Endothelial cell of umbilical vein (primary cell): Measurements from ENCODE around the gene CD276. TPM values are rescaled to one million over a fixed set of nuclear protein-coding genes. Genes with fewer than 3 reads are reported as not detected.

Experiments used
- BruUV-seq: library from RNA; stranded (reverse); fragments of 400-500 nt; replicated peaks from 2 replicates; lab custom pipeline; 2021; lab: Mats Ljungman, UMichigan
- CTCF ChIA-PET: fragments of 300-600, 350-600 bp; sonication (Branson Sonifier 250); formaldehyde crosslinking; loops from one replicate; lab custom pipeline; 2021; ENCODE audit warnings: antibody characterized with exemption, inconsistent platforms; lab: Charles Lee
- POLR2A ChIA-PET: fragments of 300-600, 350-600 bp; sonication (Branson Sonifier 250); formaldehyde crosslinking; loops from one replicate; lab custom pipeline; 2021; ENCODE audit warnings: antibody characterized with exemption, inconsistent platforms; lab: Charles Lee
- DNase-seq: peaks from one replicate; pipeline ENCODE4 v3.0.0-alpha.2; 2011; ENCODE audit warnings: low read depth, low spot score
- FAIRE-seq: peaks from 2 replicates; lab custom pipeline; 2011; peaks lifted over from hg19 to GRCh38; lab: Jason Lieb, UNC
- H2AFZ ChIP-seq: 2 replicates; pipeline ENCODE4 v1.6.0; 2012; ENCODE audit warnings: low read depth, low read length, control low read depth, inconsistent platforms
- H3K27ac ChIP-seq: 2 replicates; pipeline ENCODE4 v1.5.1; 2011; ENCODE audit warnings: low read depth, mild to moderate bottlenecking, control low read depth, low read length, moderate library complexity; ENCODE audit not compliant: insufficient read depth
- H3K27me3 ChIP-seq, 2 experiments: 2 replicates each; pipeline versions ENCODE4 v1.6.0 to v1.6.1; 2011; ENCODE audit warnings: low read length in 2 of 2, mixed read lengths in 1 of 2; ENCODE audit not compliant: control insufficient read depth in 2 of 2, insufficient read depth in 2 of 2
- H3K36me3 ChIP-seq, 2 experiments: 2 replicates in 1 of 2; 3 replicates in 1 of 2; pipeline ENCODE4 v1.5.1; 2011; ENCODE audit warnings: low read length in 2 of 2, mild to moderate bottlenecking in 1 of 2, moderate library complexity in 1 of 2; ENCODE audit not compliant: control insufficient read depth in 2 of 2, insufficient read depth in 2 of 2; ENCODE audit errors: extremely low read depth in 1 of 2
- H3K4me1 ChIP-seq: 3 replicates; pipeline ENCODE4 v1.5.1; 2011; ENCODE audit warnings: mild to moderate bottlenecking, low read length; ENCODE audit not compliant: control insufficient read depth, insufficient read depth; ENCODE audit errors: extremely low read depth
- H3K4me2 ChIP-seq: 2 replicates; pipeline ENCODE4 v1.6.1; 2011; ENCODE audit warnings: low read length, control low read depth, mixed read lengths; ENCODE audit not compliant: insufficient read depth
- H3K4me3 ChIP-seq, 3 experiments: fragments of 200-600 bp in 1 of 3; sonication (generic), shearing (Covaris generic) in 1 of 3; replicated peaks in 1 of 3; 2 replicates each; pipeline ENCODE4 v1.5.1; 2011 to 2016; ENCODE audit warnings: control low read depth in 3 of 3, low read length in 3 of 3, mild to moderate bottlenecking in 2 of 3, inconsistent platforms in 1 of 3, low read depth in 1 of 3, moderate library complexity in 1 of 3; ENCODE audit not compliant: insufficient read depth in 1 of 3
- H3K79me2 ChIP-seq: 2 replicates; pipeline ENCODE4 v1.6.0; 2012; ENCODE audit warnings: low read length, inconsistent platforms; ENCODE audit not compliant: control insufficient read depth, insufficient read depth
- H3K9ac ChIP-seq: replicated peaks from 2 replicates; pipeline ENCODE3; 2011; ENCODE audit warnings: low read length, control low read depth; ENCODE audit not compliant: insufficient read depth; ENCODE audit errors: extremely low read depth
- H3K9me1 ChIP-seq: replicated peaks from 3 replicates; pipeline ENCODE4 v1.6.0; 2011; ENCODE audit warnings: mild to moderate bottlenecking, low read length; ENCODE audit not compliant: control insufficient read depth, insufficient read depth; ENCODE audit errors: extremely low read depth
- H3K9me3 ChIP-seq: replicated peaks from 2 replicates; pipeline ENCODE4 v1.5.1; 2012; ENCODE audit warnings: low read length, inconsistent platforms; ENCODE audit not compliant: control insufficient read depth, insufficient read depth
- H4K20me1 ChIP-seq: replicated peaks from 2 replicates; pipeline ENCODE3; 2011; ENCODE audit warnings: mild to moderate bottlenecking, low read length; ENCODE audit not compliant: control insufficient read depth, insufficient read depth; ENCODE audit errors: extremely low read depth
- EZH2 ChIP-seq: IDR thresholded peaks from 2 replicates; pipeline ENCODE4 v1.6.1; 2012; ENCODE audit warnings: borderline replicate concordance, low read depth, mild to moderate bottlenecking, moderate library complexity, low read length, inconsistent platforms; ENCODE audit not compliant: severe bottlenecking
- FOS ChIP-seq: IDR thresholded peaks from 2 replicates; pipeline ENCODE4 v1.6.1; 2011; ENCODE audit warnings: mild to moderate bottlenecking, low read length, moderate library complexity, borderline replicate concordance; ENCODE audit not compliant: insufficient read depth
- GATA2 ChIP-seq: IDR thresholded peaks from 2 replicates; pipeline ENCODE4 v1.7.0; 2011; ENCODE audit warnings: low read depth, mild to moderate bottlenecking, moderate library complexity, mixed read lengths, low read length; ENCODE audit not compliant: insufficient read length, insufficient read depth
- JUN ChIP-seq: IDR thresholded peaks from 2 replicates; pipeline ENCODE4 v1.6.1; 2011; ENCODE audit warnings: borderline replicate concordance, low read depth; ENCODE audit not compliant: insufficient read length, insufficient read depth
- MYC ChIP-seq: IDR thresholded peaks from one replicate; pipeline ENCODE4 v1.6.1; 2011; ENCODE audit warnings: mild to moderate bottlenecking, low read depth, low read length
- POLR2A ChIP-seq: IDR thresholded peaks from 2 replicates; pipeline ENCODE4 v1.6.1; 2012; ENCODE audit warnings: low read depth, mild to moderate bottlenecking, control low read depth, low read length
- POLR2AphosphoS5 ChIP-seq: IDR thresholded peaks from 2 replicates; pipeline ENCODE4 v1.6.1; 2012; ENCODE audit warnings: low read depth, mild to moderate bottlenecking, control low read depth, low read length, moderate library complexity; ENCODE audit not compliant: insufficient read depth
- dilution Hi-C: fragments of 300-500 bp; cut with MboI; formaldehyde crosslinking; loops from one replicate; pipeline ENCODE4 v1.15.0; 2019; ENCODE audit warnings: low sequenced_read_pairs; ENCODE audit not compliant: extremely low pct_ligation_motif_present
- intact Hi-C: fragments of 100-400 bp; cut with micrococcal nuclease; formaldehyde crosslinking; loops from one replicate; pipeline ENCODE4 v1.10.0; 2022
- polyA plus RNA-seq, 4 experiments: library from polyadenylated mRNA; depleted of rRNA in 3 of 4; stranded (reverse) in 3 of 4; unstranded in 1 of 4; fragments of >200 nt; gene quantifications; 2 replicates each; pipeline versions ENCODE4 v1.2.1 to v1.2.3, GENCODE V29; 2011 to 2012; ENCODE audit warnings: missing spikeins in 1 of 4
- total RNA-seq: library from RNA; stranded (reverse); gene quantifications from 2 replicates; pipeline ENCODE4 v1.2.3, GENCODE V29; 2021
- TF ChIP-seq, protein P1 (sequence below), 2 donors: IDR thresholded peaks; 1 replicate in 1 of 2; 2 replicates in 1 of 2; pipeline ENCODE4 v1.5.1; 2011; ENCODE audit warnings: low read length in 2 of 2, mild to moderate bottlenecking in 2 of 2, moderate library complexity in 2 of 2, control low read depth in 1 of 2, inconsistent platforms in 1 of 2, low read depth in 1 of 2; ENCODE audit not compliant: insufficient read depth in 1 of 2; ENCODE audit errors: extremely low read depth in 1 of 2
- TF ChIP-seq, protein P2 (sequence below): IDR thresholded peaks from 2 replicates; pipeline ENCODE4 v1.6.1; 2011; ENCODE audit not compliant: insufficient read depth, insufficient read length

CD276 gene
- total and polyA plus RNA-seq, 2 donors (not counting 3 experiments of a cell fraction or from before 2014, with no cell fraction given) = 73.6 to 85.7 TPM

DNA sequence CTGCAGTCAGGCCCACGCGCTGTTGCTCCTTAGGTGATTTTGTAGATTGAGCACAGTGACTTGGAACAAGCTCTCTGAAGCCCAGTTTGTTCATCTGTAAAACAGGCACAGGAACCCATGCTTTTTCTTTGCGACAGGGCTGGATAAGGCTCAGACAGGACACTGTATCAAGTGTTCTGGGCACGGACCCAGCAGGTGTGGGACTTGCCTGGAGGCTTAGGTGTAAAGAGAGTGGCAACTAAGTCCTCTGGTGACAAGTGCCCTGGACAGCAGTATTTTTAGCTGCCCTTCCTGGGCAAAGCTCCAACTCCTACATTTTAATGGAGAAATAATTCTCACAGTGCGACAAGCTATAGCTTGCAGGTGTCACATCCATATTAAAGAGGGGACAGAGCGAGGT is 32.2 kb downstream of the CD276 start:
- H4K20me1 ChIP-seq = no peaks in the 10 kb centered on the region
- no peak overlapping the region for H3K4me3 ChIP-seq
- no peak overlapping the region for H3K4me2 ChIP-seq
- H3K9me3 ChIP-seq = no peaks in the 10 kb centered on the region
- peaks cover under 1% of the 10 kb centered on the region for H3K4me1 ChIP-seq
- peaks cover 0 to 4% of the 10 kb centered on the region in 2 experiments for H3K36me3 ChIP-seq
- DNase-seq (no peak), FAIRE-seq (no peak)
- H3K9me1 ChIP-seq = no peaks in the 10 kb centered on the region
- intact Hi-C loops = no loop called here
- no peak overlapping the region for H3K27ac ChIP-seq
- BruUV-seq = no TSS peak
- no peaks in the 10 kb centered on the region for H3K79me2 ChIP-seq
- TF ChIP-seq, protein P1, sequence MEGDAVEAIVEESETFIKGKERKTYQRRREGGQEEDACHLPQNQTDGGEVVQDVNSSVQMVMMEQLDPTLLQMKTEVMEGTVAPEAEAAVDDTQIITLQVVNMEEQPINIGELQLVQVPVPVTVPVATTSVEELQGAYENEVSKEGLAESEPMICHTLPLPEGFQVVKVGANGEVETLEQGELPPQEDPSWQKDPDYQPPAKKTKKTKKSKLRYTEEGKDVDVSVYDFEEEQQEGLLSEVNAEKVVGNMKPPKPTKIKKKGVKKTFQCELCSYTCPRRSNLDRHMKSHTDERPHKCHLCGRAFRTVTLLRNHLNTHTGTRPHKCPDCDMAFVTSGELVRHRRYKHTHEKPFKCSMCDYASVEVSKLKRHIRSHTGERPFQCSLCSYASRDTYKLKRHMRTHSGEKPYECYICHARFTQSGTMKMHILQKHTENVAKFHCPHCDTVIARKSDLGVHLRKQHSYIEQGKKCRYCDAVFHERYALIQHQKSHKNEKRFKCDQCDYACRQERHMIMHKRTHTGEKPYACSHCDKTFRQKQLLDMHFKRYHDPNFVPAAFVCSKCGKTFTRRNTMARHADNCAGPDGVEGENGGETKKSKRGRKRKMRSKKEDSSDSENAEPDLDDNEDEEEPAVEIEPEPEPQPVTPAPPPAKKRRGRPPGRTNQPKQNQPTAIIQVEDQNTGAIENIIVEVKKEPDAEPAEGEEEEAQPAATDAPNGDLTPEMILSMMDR (IDR thresholded peaks at IDR 0.05; ENCODE audit: extremely low read depth in 1 of 2, insufficient read depth in 1 of 2, low read depth in 1 of 2, low read length in 2 of 2) = no peak
- TF ChIP-seq EZH2 = no peak
- no peak for TF ChIP-seq MYC
- no peak for TF ChIP-seq FOS
- TF ChIP-seq, protein P2, sequence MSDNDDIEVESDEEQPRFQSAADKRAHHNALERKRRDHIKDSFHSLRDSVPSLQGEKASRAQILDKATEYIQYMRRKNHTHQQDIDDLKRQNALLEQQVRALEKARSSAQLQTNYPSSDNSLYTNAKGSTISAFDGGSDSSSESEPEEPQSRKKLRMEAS = no peak
- TF ChIP-seq JUN = no peak
- no peak for TF ChIP-seq GATA2
- TF ChIP-seq POLR2A = no peak
- no peak for TF ChIP-seq POLR2AphosphoS5
- H2AFZ ChIP-seq = no peak overlapping the region
- POLR2A ChIA-PET = no interaction called here
- no peak overlapping the region for H3K9ac ChIP-seq
- dilution Hi-C loops = no loop called here
- CTCF ChIA-PET = interaction anchor here (1.0 to 1.2 kb wide), 2 partner anchors 12 to 156 kb away, joined by 3 read pairs; no protein-coding TSS in a partner anchor
- H3K27me3 ChIP-seq = peaks cover 0 to 2% of the 10 kb centered on the region in 2 experiments
